Measurements from ENCODE around the gene CPSF4.

DNA sequence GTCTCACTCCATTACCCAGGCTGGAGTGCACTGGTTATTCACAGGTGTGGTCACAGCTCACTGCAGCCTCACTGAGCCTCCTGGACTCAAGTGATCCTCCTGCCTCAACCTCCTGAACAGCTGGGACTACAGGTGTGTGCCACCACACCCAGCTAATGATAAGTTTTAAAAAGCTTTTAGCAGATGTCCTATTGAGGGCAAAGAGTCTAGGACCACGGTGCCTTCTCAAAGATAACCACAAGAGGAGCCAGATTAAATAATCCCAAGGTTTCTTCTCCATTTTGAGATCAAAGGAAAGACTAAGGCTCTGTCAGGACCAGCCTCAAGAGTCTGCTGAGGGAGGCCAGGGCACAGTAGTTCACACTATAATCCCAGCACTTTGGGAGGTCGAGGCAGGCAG is 22.5 kb downstream of the CPSF4 start:
- TF ChIP-seq GATA3 (IDR thresholded peaks at IDR 0.05; ENCODE audit: low read depth, low read length) = no peak
- no peak for TF ChIP-seq GATA2 (IDR thresholded peaks at IDR 0.05; ENCODE audit: low read depth, low read length)
